Measurements from ENCODE around the gene RBM19.
"Not testable (repeated sequence)": the region's sequence is repeated elsewhere in the genome, so short reads cannot be mapped to it uniquely, and the experiment has no call there.

The RBM19 gene

GRCh38 chr12:113906411-113907200 is 59.5 kb downstream of the RBM19 start:
- H3K4me3 ChIP-seq (ENCODE audit: severe bottlenecking): no peak overlapping the region
- no peaks in the 10 kb centered on the region for H3K4me1 ChIP-seq (ENCODE audit: insufficient read depth, poor library complexity, severe bottlenecking)
- DNase-seq (ENCODE audit: low spot score): no peak
- peaks cover 8% of the 10 kb centered on the region for H3K36me3 ChIP-seq (ENCODE audit: low read depth)
- ATAC-seq (ENCODE audit: low read depth): no peak
- no peaks in the 10 kb centered on the region for H3K27me3 ChIP-seq (ENCODE audit: insufficient read depth, poor library complexity, severe bottlenecking)
- no peak overlapping the region for H3K27ac ChIP-seq (ENCODE audit: poor library complexity, severe bottlenecking)
- no peak for TF ChIP-seq CTCF (IDR thresholded peaks at IDR 0.05; ENCODE audit: poor library complexity, severe bottlenecking)
- no peaks in the 10 kb centered on the region for H3K9me3 ChIP-seq (ENCODE audit: severe bottlenecking)

- no peak for DNase-seq (ENCODE audit: low spot score)
- H3K4me1 ChIP-seq (ENCODE audit: insufficient read depth, poor library complexity, severe bottlenecking): no peaks in the 10 kb centered on the region
- no peak for TF ChIP-seq CTCF (IDR thresholded peaks at IDR 0.05; ENCODE audit: poor library complexity, severe bottlenecking)
- H3K36me3 ChIP-seq (ENCODE audit: low read depth): peaks cover 7% of the 10 kb centered on the region
- no peaks in the 10 kb centered on the region for H3K27me3 ChIP-seq (ENCODE audit: insufficient read depth, poor library complexity, severe bottlenecking)
- no peak overlapping the region for H3K27ac ChIP-seq (ENCODE audit: poor library complexity, severe bottlenecking)
- H3K9me3 ChIP-seq (ENCODE audit: severe bottlenecking): no peaks in the 10 kb centered on the region
- ATAC-seq (ENCODE audit: low read depth): no peak
- H3K4me3 ChIP-seq (ENCODE audit: severe bottlenecking): no peak overlapping the region
These were observed 60.3 kb downstream of the RBM19 start for GRCh38 chr12:113905829-113906228.

- ATAC-seq (ENCODE audit: low read depth): no peak
- no peak for DNase-seq (ENCODE audit: low spot score)
- no peak overlapping the region for H3K27ac ChIP-seq (ENCODE audit: poor library complexity, severe bottlenecking)
- no peaks in the 10 kb centered on the region for H3K9me3 ChIP-seq (ENCODE audit: severe bottlenecking)
- H3K36me3 ChIP-seq (ENCODE audit: low read depth): no peaks in the 10 kb centered on the region; the same call in 1 of the 2 replicates
- no peaks in the 10 kb centered on the region for H3K4me1 ChIP-seq (ENCODE audit: insufficient read depth, poor library complexity, severe bottlenecking)
- H3K27me3 ChIP-seq (ENCODE audit: insufficient read depth, poor library complexity, severe bottlenecking): no peaks in the 10 kb centered on the region
- TF ChIP-seq CTCF (IDR thresholded peaks at IDR 0.05; ENCODE audit: poor library complexity, severe bottlenecking): no peak
- no peak overlapping the region for H3K4me3 ChIP-seq (ENCODE audit: severe bottlenecking)
These were observed 62.7 kb downstream of the RBM19 start for GRCh38 chr12:113903381-113903863.

- H3K36me3 ChIP-seq (ENCODE audit: low read depth); H3K27ac ChIP-seq (ENCODE audit: poor library complexity, severe bottlenecking); H3K9me3 ChIP-seq (ENCODE audit: severe bottlenecking); DNase-seq (ENCODE audit: low spot score); H3K27me3 ChIP-seq (ENCODE audit: insufficient read depth, poor library complexity, severe bottlenecking); H3K4me1 ChIP-seq (ENCODE audit: insufficient read depth, poor library complexity, severe bottlenecking); H3K4me3 ChIP-seq (ENCODE audit: severe bottlenecking); ATAC-seq (ENCODE audit: low read depth): not testable (repeated sequence)
These were observed 64.8 kb downstream of the RBM19 start for GRCh38 chr12:113901319-113901718.

DNA sequence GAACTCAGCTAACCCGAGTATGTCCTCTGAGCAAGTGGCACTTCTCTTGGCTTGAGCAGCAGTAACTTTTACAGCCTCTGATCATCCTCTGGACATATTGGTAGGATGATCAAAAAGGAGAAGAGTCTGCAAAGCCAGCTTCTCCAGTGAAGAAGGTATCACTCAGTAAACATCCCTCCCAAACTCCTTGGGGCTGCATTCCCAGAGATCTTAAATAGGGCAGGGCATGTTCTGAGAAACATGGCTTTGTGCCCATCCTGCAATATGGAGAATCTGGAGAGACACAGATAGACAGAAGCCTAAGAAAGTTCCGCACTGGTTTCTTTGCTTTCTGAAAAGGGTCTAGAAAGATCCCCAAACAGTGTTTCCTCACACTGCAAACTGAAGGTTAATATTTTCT is 65.4 kb downstream of the RBM19 start:
- Histone ChIP-seq H3K27me3 (ENCODE audit: insufficient read depth, poor library complexity, severe bottlenecking) (no peaks in the 10 kb centered on the region), H3K9me3 (ENCODE audit: severe bottlenecking) (no peaks in the 10 kb centered on the region), H3K4me3 (ENCODE audit: severe bottlenecking) (no peak overlapping the region), H3K36me3 (ENCODE audit: low read depth) (no peaks in the 10 kb centered on the region; the same call in 1 of the 2 replicates), H3K4me1 (ENCODE audit: insufficient read depth, poor library complexity, severe bottlenecking) (no peaks in the 10 kb centered on the region), H3K27ac (ENCODE audit: poor library complexity, severe bottlenecking) (no peak overlapping the region)
- TF ChIP-seq CTCF (IDR thresholded peaks at IDR 0.05; ENCODE audit: poor library complexity, severe bottlenecking): no peak
- DNase-seq (ENCODE audit: low spot score) (no peak), ATAC-seq (ENCODE audit: low read depth) (no peak)

All from RWPE2 (cell line).